Fibroblast of lung (primary cell): ENCODE results near the gene NDUFAF8. TPM values are rescaled to one million over a fixed set of nuclear protein-coding genes. Genes with fewer than 3 reads are reported as not detected.
A peak's percentile ranks its signal among the peaks of the same experiment; 100 is the strongest.

ENCODE experiments used
- DNase-seq, 2 donors: peaks; one replicate each; pipeline versions ENCODE4 v3.0.0 to v3.0.0-alpha.2; 2010; ENCODE audit warnings: low read depth in 2 of 2
- H2AFZ ChIP-seq: 2 replicates; pipeline ENCODE4 v1.5.1; 2012; ENCODE audit warnings: low read length, control low read depth, inconsistent platforms
- H3K27ac ChIP-seq: 2 replicates; pipeline ENCODE4 v1.5.1; 2011; ENCODE audit warnings: low read length, control low read depth; ENCODE audit not compliant: insufficient read depth
- H3K27me3 ChIP-seq: 2 replicates; pipeline ENCODE4 v1.5.1; 2011; ENCODE audit warnings: mild to moderate bottlenecking, low read length; ENCODE audit not compliant: control insufficient read depth, insufficient read depth
- H3K36me3 ChIP-seq: 2 replicates; pipeline ENCODE4 v1.5.1; 2011; ENCODE audit warnings: low read length; ENCODE audit not compliant: control insufficient read depth, insufficient read depth
- H3K4me1 ChIP-seq: 2 replicates; pipeline ENCODE4 v1.5.1; 2011; ENCODE audit warnings: low read length; ENCODE audit not compliant: control insufficient read depth, insufficient read depth; ENCODE audit errors: extremely low read depth
- H3K4me2 ChIP-seq: 2 replicates; pipeline ENCODE4 v1.5.1; 2011; ENCODE audit warnings: low read length, control low read depth; ENCODE audit not compliant: insufficient read depth; ENCODE audit errors: extremely low read depth
- H3K4me3 ChIP-seq, 4 experiments: fragments of 200-600 bp in 1 of 4; sonication (generic) in 1 of 4; replicated peaks in 1 of 4; 2 replicates each; pipeline ENCODE4 v1.5.1; 2011 to 2016; ENCODE audit warnings: low read length in 4 of 4, low read depth in 3 of 4, mild to moderate bottlenecking in 3 of 4, control low read depth in 2 of 4, inconsistent platforms in 1 of 4, mixed read lengths in 1 of 4; ENCODE audit not compliant: insufficient read depth in 1 of 4; ENCODE audit errors: control extremely low read depth in 1 of 4
- H3K79me2 ChIP-seq: 2 replicates; pipeline ENCODE4 v1.5.1; 2012; ENCODE audit warnings: mild to moderate bottlenecking, low read length, inconsistent platforms; ENCODE audit not compliant: control insufficient read depth, insufficient read depth
- H3K9ac ChIP-seq: 2 replicates; pipeline ENCODE4 v1.5.1; 2011; ENCODE audit warnings: mild to moderate bottlenecking, low read length, control low read depth; ENCODE audit not compliant: insufficient read depth
- H3K9me3 ChIP-seq: 2 replicates; pipeline ENCODE4 v1.5.1; 2012; ENCODE audit warnings: low read depth, low read length; ENCODE audit not compliant: control insufficient read depth, insufficient read depth
- H4K20me1 ChIP-seq: 2 replicates; pipeline ENCODE4 v1.5.1; 2011; ENCODE audit warnings: low read length; ENCODE audit not compliant: control insufficient read depth, insufficient read depth; ENCODE audit errors: extremely low read depth
- CTCF ChIP-seq, 2 donors: IDR thresholded peaks in 1 of 2; conservative IDR thresholded peaks in 1 of 2; 1 replicate in 1 of 2; 2 replicates in 1 of 2; pipeline ENCODE4 v1.5.1; 2011 to 2012; ENCODE audit warnings: low read length in 2 of 2, control low read depth in 1 of 2, inconsistent platforms in 1 of 2, low read depth in 1 of 2, mild to moderate bottlenecking in 1 of 2
- EZH2 ChIP-seq: IDR thresholded peaks from 2 replicates; pipeline ENCODE4 v1.5.1; 2012; ENCODE audit warnings: low read length, control low read depth, mild to moderate bottlenecking; ENCODE audit errors: missing control alignments
- polyA plus RNA-seq, 2 donors: library from polyadenylated mRNA; depleted of rRNA in 1 of 2; stranded (reverse) in 1 of 2; unstranded in 1 of 2; fragments of >200 nt; gene quantifications; 2 replicates each; pipeline ENCODE4 v1.2.1, GENCODE V29; 2011 to 2012; ENCODE audit warnings: missing spikeins in 1 of 2
- total RNA-seq: library from RNA; depleted of rRNA; stranded (reverse); fragments of >200 nt; gene quantifications from 2 replicates; pipeline ENCODE4 v1.2.1, GENCODE V29; 2014

NDUFAF8 gene
- total and polyA plus RNA-seq, 2 donors (not counting 1 experiment from before 2014, with no cell fraction given) = 41.9 to 102 TPM

DNA sequence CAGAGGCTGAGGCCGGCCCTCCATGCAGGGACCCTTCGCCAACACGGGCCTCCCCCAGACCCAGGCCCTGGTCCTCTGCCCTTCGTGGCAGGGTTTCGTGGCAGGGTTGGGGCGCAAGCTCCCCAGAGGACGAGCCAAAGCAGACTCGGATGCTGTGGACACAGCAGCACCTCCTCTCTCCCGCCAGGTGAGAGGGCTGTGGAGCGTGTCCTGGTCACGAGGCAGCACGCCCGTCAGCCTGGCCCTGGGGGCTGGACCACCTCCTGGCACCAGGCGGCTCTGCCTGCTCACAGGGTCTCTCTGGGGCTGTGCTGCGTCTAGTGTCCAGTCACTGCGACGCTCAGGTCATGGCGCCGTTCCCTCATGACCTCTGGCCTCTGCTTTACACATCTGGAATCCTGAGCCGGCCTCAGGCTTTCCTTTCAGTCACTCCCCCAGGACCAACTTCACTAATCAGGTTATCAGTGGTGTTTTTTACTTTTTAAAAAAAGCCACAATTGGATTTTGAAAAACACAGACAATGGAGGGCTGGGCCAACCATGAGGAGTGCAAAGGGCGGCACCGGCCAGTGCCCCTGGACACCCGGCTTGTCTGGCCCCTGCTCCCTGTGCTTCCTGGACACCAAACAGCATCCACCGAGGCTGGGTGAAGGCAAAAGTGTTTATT, 5.4 kb downstream of the NDUFAF8 start:
- Histone ChIP-seq H3K27me3 (no peaks in the 10 kb centered on the region), H3K4me1 (peaks cover 5% of the 10 kb centered on the region), H3K9ac (no peak overlapping the region), H3K79me2 (peaks cover 22% of the 10 kb centered on the region), H3K36me3 (peaks cover 15% of the 10 kb centered on the region), H4K20me1 (no peaks in the 10 kb centered on the region), H3K27ac (no peak overlapping the region), H2AFZ (no peak overlapping the region), H3K4me2 (no peak overlapping the region), H3K4me3 (no peak overlapping the region), H3K9me3 (no peaks in the 10 kb centered on the region)
- no peak for TF ChIP-seq EZH2
- TF ChIP-seq CTCF (conservative IDR thresholded peaks at IDR 0.05 in 1 of 2, IDR thresholded peaks at IDR 0.05 in 1 of 2; ENCODE audit: low read depth in 1 of 2, low read length in 2 of 2) = no peak
- DNase-seq = no peak

- H3K79me2 ChIP-seq = peaks cover 16% of the 10 kb centered on the region
- no peak overlapping the region for H3K9ac ChIP-seq
- peaks cover 16% of the 10 kb centered on the region for H3K36me3 ChIP-seq
- no peaks in the 10 kb centered on the region for H3K9me3 ChIP-seq
- no peak overlapping the region for H2AFZ ChIP-seq
- H3K27ac ChIP-seq = no peak overlapping the region
- peak in 1 of 2 donors; percentile 44 for DNase-seq
- no peaks in the 10 kb centered on the region for H4K20me1 ChIP-seq
- peaks cover 5% of the 10 kb centered on the region for H3K4me1 ChIP-seq
- H3K4me2 ChIP-seq = no peak overlapping the region
- H3K27me3 ChIP-seq = no peaks in the 10 kb centered on the region
- no peak overlapping the region for H3K4me3 ChIP-seq
- TF ChIP-seq EZH2 = no peak
- no peak for TF ChIP-seq CTCF (conservative IDR thresholded peaks at IDR 0.05 in 1 of 2, IDR thresholded peaks at IDR 0.05 in 1 of 2; ENCODE audit: low read depth in 1 of 2, low read length in 2 of 2)
These were observed 6.0 kb downstream of the NDUFAF8 start for GRCh38 chr17:81245024-81245664.

GRCh38 chr17:81245665-81246342, 6.7 kb downstream of the NDUFAF8 start:
- TF ChIP-seq CTCF (conservative IDR thresholded peaks at IDR 0.05 in 1 of 2, IDR thresholded peaks at IDR 0.05 in 1 of 2; ENCODE audit: low read depth in 1 of 2, low read length in 2 of 2) (no peak), EZH2 (no peak)
- Histone ChIP-seq H3K4me2 (no peak overlapping the region), H2AFZ (no peak overlapping the region), H3K9ac (no peak overlapping the region), H3K27ac (no peak overlapping the region), H3K79me2 (peaks cover 9% of the 10 kb centered on the region), H3K4me3 (no peak overlapping the region), H4K20me1 (no peaks in the 10 kb centered on the region), H3K9me3 (no peaks in the 10 kb centered on the region), H3K27me3 (no peaks in the 10 kb centered on the region), H3K36me3 (peaks cover 19% of the 10 kb centered on the region), H3K4me1 (peaks cover 2% of the 10 kb centered on the region)
- no peak for DNase-seq
